ENCODE measurements around the gene NKPD1. TPM values are rescaled to one million over a fixed set of nuclear protein-coding genes. Genes with fewer than 3 reads are reported as not detected.

NKPD1 gene
- total and polyA plus RNA-seq, 9 of the 15 experiments (the other 6 are each of a cell fraction or from before 2014, with no cell fraction given), result 0.03 to 0.09 (median 0.04) TPM; not detected in 5

- peak overlapping the region; percentile 79 for H2AFZ ChIP-seq (ENCODE audit: low read depth, low read length)
- H3K9me1 ChIP-seq (ENCODE audit: control insufficient read depth, insufficient read depth, low read length), result peaks cover 5% of the 10 kb centered on the region
- peak overlapping the region; percentile 2 to 88; a peak in 2 of 4 replicates for H3K9ac ChIP-seq (ENCODE audit: insufficient read depth in 1 of 2, low read depth in 2 of 2, low read length in 2 of 2)
- peak overlapping the region; percentile 66 for H3K4me2 ChIP-seq (ENCODE audit: insufficient read depth, low read length)
- peak overlapping the region; percentile 18; the same call in 1 of the 2 replicates for H3K4me3 ChIP-seq
- ChIA-PET POLR2A (interaction anchor here (0.5 to 1.4 kb wide), 6 partner anchors 9 to 100 kb away, joined by 3 read pairs; partner anchors contain the start of gene PPP1R37), CTCF (ENCODE audit: low intra/inter-chr PET ratio) (no interaction called here)
- peaks cover 4 to 9% of the 10 kb centered on the region in 2 experiments; a peak in 1 of 5 replicates for H3K27me3 ChIP-seq (ENCODE audit: control insufficient read depth in 2 of 2, insufficient read depth in 2 of 2, low read length in 2 of 2)
- H3K9me3 ChIP-seq (replicated peaks; ENCODE audit: control insufficient read depth, insufficient read depth, low read depth, low read length), result no peaks in the 10 kb centered on the region
- H4K20me1 ChIP-seq (replicated peaks; ENCODE audit: control insufficient read depth, insufficient read depth, low read length), result peaks cover 8% of the 10 kb centered on the region
- no peaks in the 10 kb centered on the region for H3K79me2 ChIP-seq (ENCODE audit: control insufficient read depth, insufficient read depth, low read length)
- intact Hi-C loops (cut with micrococcal nuclease), result no loop called here
- peak; percentile 87 for ATAC-seq
- in situ Hi-C loops (cut with MboI), result no loop called here
- H3K4me1 ChIP-seq (replicated peaks in 1 of 2; ENCODE audit: control insufficient read depth in 2 of 2, insufficient read depth in 2 of 2, low read length in 2 of 2), result peaks cover 15 to 67% of the 10 kb centered on the region in 2 experiments
- BruUV-seq (replicated peaks), result no TSS peak
- DNase-seq (ENCODE audit: extremely low read depth in 1 of 4, low spot score in 3 of 4), result peak; percentile 82 to 87 (median 86)
- peak overlapping the region; percentile 46; the same call in 1 of the 3 replicates for H3K27ac ChIP-seq (ENCODE audit: extremely low read depth, low read depth, low read length)
- H3K36me3 ChIP-seq (ENCODE audit: control insufficient read depth, insufficient read depth, low read length), result no peaks in the 10 kb centered on the region
- FAIRE-seq, result peak; percentile 97
- WGBS (ENCODE audit: insufficient coverage, low coverage, missing lambda C conversion rate), result 3% methylated on average over 17 of the region's 19 CpGs
- TF ChIP-seq PCBP1 (IDR thresholded peaks at IDR 0.05; ENCODE audit: low read depth, low read length, poor library complexity, severe bottlenecking) (no peak), KDM5B (IDR thresholded peaks at IDR 0.05; ENCODE audit: insufficient replicate concordance, low read depth, low read length) (no peak), ZNF354B (CRISPR knock-in tag; IDR thresholded peaks at IDR 0.05) (no peak), EGR1 (conservative IDR thresholded peaks at IDR 0.05) (peak; percentile 97), MAFG (tag; conservative IDR thresholded peaks at IDR 0.05) (0 out of 2 replicates have a peak, but pooled peaks have one; percentile 21), EWSR1 (IDR thresholded peaks at IDR 0.05; ENCODE audit: borderline replicate concordance, low read depth, partially characterized antibody) (no peak), ZNF696 (CRISPR knock-in tag; conservative IDR thresholded peaks at IDR 0.05) (no peak), CEBPZ (IDR thresholded peaks at IDR 0.05; ENCODE audit: borderline replicate concordance, low read depth, low read length) (no peak)
These were observed 6.5 kb downstream of the NKPD1 start for GRCh38 chr19:45154064-45154827.

Data from K562 (cell line).